ENCODE measurements around the gene LRRC8B. TPM values are rescaled to one million over a fixed set of nuclear protein-coding genes. Genes with fewer than 3 reads are reported as not detected.

LRRC8B gene
- total RNA-seq, 1 donor from 2014 or later, result 12.5 TPM

GRCh38 chr1:89631816-89632656 lies 107.4 kb downstream of the LRRC8B start:
- H3K27ac Mint-ChIP-seq, result peak overlapping the region; percentile 76
- peaks cover 51% of the 10 kb centered on the region for H3K27me3 Mint-ChIP-seq (ENCODE audit: low read depth)
- peak overlapping the region; percentile 88 for H3K4me3 Mint-ChIP-seq
- no peaks in the 10 kb centered on the region for H3K9me3 Mint-ChIP-seq
- H3K4me1 Mint-ChIP-seq, result peaks cover 9% of the 10 kb centered on the region
- no peak for DNase-seq (ENCODE audit: low spot score in 2 of 2, unreplicated experiment in 2 of 2)
- TF ChIP-seq CTCF (IDR thresholded peaks at IDR 0.05; ENCODE audit: unreplicated experiment), result no peak
- H3K36me3 Mint-ChIP-seq, result no peaks in the 10 kb centered on the region

GRCh38 chr1:89632657-89633247 lies 108.1 kb downstream of the LRRC8B start, which contains the start of gene LRRC8C:
Gene LRRC8C (plus strand): TSS chr1:89633120. CDS start chr1:89686474, 53,354 bp downstream.
- H3K36me3 Mint-ChIP-seq, result no peaks in the 10 kb centered on the region
- peaks cover 9% of the 10 kb centered on the region for H3K4me1 Mint-ChIP-seq
- peak within 1 kb of the TSS; percentile 88 for H3K4me3 Mint-ChIP-seq
- peak; percentile 58 to 84 for DNase-seq (ENCODE audit: low spot score in 2 of 2, unreplicated experiment in 2 of 2)
- TF ChIP-seq CTCF (IDR thresholded peaks at IDR 0.05; ENCODE audit: unreplicated experiment), result no peak
- no peaks in the 10 kb centered on the region for H3K9me3 Mint-ChIP-seq
- peak within 1 kb of the TSS; percentile 76 for H3K27ac Mint-ChIP-seq
- peaks cover 57% of the 10 kb centered on the region for H3K27me3 Mint-ChIP-seq (ENCODE audit: low read depth)

DNA sequence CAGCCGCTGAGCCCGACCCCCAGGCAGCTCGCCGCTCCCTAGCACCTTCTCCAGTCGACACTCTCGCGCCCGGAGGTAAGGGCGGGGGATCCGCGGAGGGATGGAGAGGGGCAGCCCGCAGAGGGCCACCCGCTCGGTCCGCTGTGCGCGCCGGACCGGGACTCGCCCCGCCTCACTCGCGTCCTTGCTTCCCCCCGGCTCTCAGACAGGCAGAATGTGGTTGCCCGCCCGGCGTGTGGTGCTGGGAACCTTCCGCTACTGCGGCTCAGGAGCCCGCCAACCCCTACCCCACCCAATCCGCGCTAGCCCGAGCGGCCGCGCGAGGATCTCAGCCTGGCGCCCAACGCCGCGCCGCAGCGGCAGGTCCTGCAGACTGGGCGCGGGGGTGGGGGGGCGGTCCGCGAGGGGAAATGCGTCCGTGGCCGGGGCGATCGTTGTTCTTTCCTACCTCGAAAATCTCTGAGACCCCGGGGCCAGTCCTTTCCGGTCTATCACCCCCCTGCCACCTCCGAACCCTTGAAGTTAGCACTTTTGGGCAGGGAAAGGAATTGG lies 108.7 kb downstream of the LRRC8B start:
- H3K27me3 Mint-ChIP-seq (ENCODE audit: low read depth), result peaks cover 58% of the 10 kb centered on the region

DNA sequence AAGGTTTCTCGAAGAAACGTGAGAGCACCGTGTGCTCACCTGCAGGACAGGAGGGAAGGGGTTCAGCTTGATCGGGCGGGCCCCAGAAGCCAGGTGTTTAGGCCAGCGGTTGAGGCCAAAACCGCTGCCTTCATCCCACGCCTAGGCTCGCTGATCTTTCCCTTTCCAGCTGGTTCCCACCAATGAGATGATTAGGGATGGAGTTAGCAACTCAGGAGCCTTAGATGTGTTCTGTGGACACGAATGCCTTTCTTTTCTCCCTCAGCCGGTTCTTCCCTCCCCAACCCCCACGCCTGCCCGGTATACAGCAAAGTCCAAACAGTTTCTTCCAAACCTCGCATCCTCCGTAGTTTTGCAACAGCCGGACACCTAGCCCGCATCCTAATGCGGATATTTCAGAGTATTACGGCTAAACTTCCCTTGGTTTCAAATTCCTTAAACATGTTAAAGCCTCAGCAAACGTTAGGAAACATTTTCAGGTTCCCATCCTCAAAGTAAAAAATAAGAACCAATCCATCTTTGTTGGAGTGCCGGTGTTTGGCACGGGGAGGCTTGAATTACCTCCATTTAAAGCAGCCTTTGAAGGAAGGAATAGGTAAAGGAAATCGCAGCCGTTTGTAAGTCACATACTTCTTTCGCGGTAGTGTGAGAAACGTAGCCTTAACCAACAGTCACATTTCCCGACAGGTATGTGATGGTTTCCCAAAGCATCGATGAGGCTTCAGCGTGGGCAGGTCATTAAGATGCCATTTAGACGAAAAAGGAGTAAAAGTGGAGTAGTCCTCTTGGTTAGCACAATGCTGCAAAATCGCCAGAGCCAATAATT lies 109.4 kb downstream of the LRRC8B start:
- Mint-ChIP-seq H3K36me3 (no peaks in the 10 kb centered on the region), H3K4me1 (peaks cover 9% of the 10 kb centered on the region), H3K9me3 (no peaks in the 10 kb centered on the region), H3K27me3 (ENCODE audit: low read depth) (peaks cover 58% of the 10 kb centered on the region), H3K4me3 (peak overlapping the region; percentile 88), H3K27ac (no peak overlapping the region)
- no peak for DNase-seq (ENCODE audit: low spot score in 2 of 2, unreplicated experiment in 2 of 2)
- no peak for TF ChIP-seq CTCF (IDR thresholded peaks at IDR 0.05; ENCODE audit: unreplicated experiment)

More for the DNA sequence above, 108.7 kb downstream of the LRRC8B start:
- Mint-ChIP-seq H3K4me3 (peak overlapping the region; percentile 88), H3K27ac (no peak overlapping the region), H3K36me3 (no peaks in the 10 kb centered on the region), H3K9me3 (no peaks in the 10 kb centered on the region), H3K4me1 (peaks cover 9% of the 10 kb centered on the region)
- DNase-seq (ENCODE audit: low spot score in 2 of 2, unreplicated experiment in 2 of 2), result peak in 1 of 2 experiments; percentile 65
- TF ChIP-seq CTCF (IDR thresholded peaks at IDR 0.05; ENCODE audit: unreplicated experiment), result no peak

Measured in mesothelial cell of epicardium (in vitro differentiated cells).